NCI-H460 (cell line): ENCODE results near the gene TFCP2. TPM values are rescaled to one million over a fixed set of nuclear protein-coding genes. Genes with fewer than 3 reads are reported as not detected.

Source experiments
- DNase-seq: peaks from one replicate; pipeline ENCODE4 v3.0.0-alpha.2; 2016; ENCODE audit warnings: low read depth; ENCODE audit errors: extremely low read depth
- total RNA-seq: library from RNA; depleted of rRNA; stranded (reverse); fragments of >200 nt; shearing (Covaris generic); gene quantifications from 2 replicates; pipeline ENCODE4 v1.2.3, GENCODE V29; 2014

The TFCP2 gene
- total RNA-seq, 1 experiment from 2014 or later: 13.7 TPM

DNA sequence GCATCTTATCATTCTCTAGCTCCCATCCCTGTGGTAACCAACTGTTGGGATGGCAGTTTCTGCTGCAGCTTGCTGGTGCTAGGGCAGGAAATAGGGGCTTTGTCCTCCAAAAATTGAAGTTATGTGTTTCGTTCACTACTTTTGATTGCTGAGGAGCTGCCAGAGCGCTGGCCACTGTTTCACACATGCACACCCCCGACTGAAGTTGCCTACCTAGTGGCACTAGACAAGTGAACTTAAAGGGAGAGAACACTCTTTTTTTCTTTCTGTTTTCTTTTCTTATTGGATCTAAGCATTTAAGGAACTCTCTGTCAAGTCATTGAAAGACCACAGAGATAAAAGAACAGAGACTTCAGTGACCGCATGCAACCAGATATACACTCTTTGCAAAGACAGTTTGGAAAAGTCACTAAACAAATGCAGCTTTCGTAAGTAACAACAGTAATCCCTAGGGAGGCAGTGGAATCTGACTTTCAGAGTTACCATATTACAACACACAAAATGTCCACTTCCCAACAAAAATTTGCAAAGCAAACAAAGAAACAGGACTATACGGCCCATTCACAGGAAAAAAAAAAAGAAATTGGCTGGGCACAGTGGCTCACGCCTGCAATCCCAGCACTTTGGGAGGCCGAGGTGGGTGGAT is 12.0 kb downstream of the TFCP2 start:
- DNase-seq: no peak

DNA sequence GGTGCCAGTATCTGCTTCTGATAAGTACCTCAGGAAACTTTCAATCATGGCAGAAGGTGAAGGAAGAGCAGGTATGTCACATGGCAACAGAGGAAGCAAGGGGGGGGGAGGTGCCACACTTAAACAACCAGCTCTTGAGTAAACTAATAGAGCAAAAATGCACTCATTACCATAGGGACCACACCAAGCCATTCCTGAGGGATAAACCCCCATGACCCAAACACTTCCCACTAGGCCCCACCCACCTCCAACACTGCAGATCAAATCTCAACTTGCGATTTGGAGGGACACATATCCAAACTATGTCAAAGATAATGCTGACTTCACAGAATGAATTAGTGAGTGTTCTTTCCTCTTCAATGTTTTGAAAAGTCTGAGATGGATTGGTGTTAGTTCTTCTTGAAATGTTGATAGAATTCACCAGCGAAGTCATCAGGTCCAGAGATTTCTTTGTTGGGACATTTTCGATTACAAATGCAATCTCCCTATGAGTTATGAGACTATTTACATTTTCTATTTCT is 16.6 kb downstream of the TFCP2 start:
- DNase-seq: no peak

DNA sequence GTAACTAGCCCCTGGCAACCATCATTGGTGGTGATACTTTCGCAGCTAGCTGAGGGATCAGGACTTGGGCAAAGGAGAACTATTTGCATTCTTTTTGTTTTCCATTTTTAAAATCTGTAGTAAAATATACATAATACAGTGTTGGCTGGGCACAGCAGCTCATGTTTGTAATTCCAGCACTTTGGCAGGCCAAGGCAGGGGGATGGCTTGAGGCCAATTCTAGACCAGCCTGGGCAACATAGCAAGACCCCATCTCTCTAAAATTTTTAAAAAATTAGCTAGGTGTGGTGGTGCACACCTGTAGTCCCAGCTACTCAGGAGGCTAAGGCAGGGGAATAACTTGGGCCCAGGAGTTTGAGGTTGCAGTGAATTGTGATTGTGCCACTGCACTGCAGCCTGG is 20.0 kb downstream of the TFCP2 start:
- no peak for DNase-seq

- DNase-seq: no peak
Measured at GRCh38 chr12:51150777-51151176, 22.2 kb downstream of the TFCP2 start.

- no peak for DNase-seq
Measured at GRCh38 chr12:51147309-51147708, 25.6 kb downstream of the TFCP2 start.

DNA sequence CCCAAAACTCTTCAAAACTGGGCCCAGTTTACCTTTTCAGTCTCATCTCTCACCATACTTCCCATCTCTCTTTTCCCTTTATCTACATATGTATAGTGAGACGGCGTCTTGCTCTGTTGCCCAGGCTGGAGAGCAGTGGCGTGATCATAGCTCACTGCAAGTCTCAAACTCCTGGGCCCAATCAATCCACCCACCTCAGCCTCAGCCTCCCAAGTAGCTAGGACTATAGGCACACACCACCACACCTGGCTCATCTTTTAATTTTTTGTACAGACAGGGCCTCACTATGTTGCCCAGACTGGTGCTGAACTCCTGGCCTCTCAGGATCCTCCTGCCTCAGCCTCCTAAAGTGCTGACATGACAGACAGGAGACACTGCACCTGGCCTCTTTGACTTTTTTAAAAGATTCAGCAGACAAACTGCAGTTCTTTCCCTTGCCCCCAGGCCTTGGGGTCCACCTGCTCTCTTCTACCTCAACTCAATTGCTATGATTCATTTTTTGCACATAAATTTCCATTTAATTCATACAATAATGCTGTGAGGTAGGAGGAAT is 33.6 kb downstream of the TFCP2 start:
- DNase-seq: no peak

DNA sequence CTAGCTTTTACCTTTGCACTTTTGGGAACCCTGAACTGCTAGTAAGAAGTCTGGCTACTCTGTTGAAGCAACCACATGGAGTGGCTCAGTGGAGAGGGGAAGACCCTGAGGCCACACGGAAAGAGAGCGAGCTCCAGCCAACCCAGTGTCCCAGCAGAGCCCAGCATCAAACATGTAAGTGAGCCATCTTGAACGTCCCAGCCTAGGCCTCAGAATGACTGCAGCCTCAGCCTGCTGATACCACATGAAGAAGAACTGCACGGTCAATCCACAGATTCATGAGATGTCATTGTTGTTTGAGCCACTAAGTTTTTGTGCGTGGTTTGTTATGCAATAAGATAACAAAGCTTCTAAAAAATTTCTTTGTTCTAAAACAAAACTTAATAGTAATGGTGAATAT is 40.2 kb downstream of the TFCP2 start:
- DNase-seq: no peak

DNA sequence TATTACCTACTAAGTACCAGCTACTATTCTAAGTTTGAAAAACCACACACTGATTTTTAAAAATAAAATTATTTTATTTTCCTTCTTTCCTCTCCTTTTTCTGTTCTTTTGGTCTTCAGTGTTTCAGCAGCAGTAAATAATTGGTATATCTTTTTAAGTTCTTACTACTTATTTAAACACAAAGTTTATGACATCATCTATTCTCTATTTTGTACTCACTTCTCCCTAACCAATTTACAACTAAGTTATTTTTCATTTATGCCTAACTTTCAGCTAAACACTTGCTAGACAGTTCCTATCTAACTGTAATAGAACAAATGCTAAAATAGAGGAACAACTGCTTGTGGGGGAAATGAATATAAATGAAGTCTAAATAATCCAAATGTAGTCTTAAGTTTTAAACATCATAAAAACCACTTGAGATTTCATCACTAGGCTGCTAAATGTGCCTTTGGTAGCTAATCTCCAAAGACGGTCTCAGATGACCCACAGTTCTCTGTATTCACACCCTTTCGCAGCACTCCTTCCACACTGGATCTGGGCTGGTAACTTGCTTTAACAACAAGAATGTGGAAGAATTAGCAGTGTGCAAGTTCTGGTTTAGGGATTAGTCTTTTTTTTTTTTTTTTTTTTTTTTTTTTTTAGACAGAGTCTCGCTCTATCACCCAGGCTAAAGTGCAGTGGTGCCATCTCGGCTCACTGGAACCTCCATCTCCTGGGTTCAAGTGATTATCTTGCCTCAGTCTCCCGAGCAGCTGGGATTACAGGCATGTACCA is 41.0 kb downstream of the TFCP2 start:
- DNase-seq: no peak

GRCh38 chr12:51128919-51129318 is 44.0 kb downstream of the TFCP2 start:
- no peak for DNase-seq

DNA sequence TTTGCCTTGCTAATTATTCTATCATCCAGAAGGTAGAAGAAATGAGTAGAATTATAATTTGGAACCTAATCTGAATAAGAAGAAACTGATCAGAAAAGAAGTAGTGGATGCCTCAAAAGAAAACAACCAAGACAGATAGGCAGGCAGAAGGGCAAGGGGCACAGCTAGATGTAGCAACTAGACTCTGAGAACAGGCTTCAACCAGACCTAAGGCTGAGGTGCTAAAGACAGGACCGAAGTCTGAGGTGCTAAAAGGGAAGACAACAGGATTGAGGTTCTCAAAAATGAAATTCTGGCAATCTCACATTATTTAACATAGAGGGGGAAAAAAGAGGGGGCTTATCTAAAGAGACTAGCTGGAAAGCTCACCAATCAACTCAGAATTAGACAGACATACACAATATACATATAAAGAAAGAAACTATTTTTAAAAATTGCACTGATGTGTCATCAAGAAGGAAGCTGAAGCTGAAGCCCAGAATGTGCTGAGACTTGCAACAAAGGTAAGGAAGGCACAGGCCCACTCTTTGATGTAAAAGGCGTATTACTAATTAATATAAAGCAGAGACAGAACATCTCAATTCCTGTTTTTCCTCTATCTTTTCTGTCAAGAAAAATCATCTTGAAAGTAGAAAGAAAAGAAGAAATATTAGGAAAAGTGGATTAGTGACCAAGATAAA is 45.7 kb downstream of the TFCP2 start:
- no peak for DNase-seq

DNA sequence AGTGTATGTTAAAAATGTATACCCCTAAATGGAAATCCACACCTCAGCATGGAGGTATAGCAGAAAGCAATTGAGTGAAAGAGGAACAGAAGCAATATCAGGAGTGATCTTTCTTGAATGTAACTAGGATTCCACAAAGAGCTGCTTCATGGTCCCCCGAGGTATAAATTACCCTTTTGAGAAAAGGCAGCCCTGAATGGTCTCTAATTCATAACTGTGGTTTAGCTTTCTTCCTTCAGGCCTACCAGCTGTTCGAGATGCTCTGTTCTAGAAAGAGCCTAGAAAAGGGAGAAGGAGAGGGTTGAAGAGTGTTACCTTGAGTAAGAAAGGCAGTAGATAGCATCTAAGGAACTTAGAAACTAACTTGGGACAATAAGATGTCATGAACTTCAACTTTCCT is 46.6 kb downstream of the TFCP2 start:
- no peak for DNase-seq

DNA sequence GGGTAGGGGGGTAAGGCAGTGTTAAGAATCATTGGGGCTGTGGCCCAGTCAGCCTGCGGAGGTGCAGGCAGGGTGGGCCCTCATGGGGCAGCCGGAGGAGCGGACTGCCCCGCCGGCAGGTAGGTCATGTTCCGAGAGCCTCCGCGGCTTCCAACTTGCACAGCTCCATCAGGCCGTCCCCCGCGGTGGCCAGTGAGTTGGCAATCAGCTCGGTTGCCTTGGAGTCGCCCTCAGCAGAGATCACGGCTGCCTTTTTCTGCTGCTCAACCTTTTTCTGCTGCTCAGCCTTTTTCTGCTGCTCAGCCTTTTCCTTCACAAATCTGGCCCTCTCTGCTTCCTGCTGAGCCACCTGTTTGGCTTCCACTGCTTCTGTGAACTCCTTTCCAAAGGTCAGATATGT is 48.4 kb downstream of the TFCP2 start:
- no peak for DNase-seq

DNA sequence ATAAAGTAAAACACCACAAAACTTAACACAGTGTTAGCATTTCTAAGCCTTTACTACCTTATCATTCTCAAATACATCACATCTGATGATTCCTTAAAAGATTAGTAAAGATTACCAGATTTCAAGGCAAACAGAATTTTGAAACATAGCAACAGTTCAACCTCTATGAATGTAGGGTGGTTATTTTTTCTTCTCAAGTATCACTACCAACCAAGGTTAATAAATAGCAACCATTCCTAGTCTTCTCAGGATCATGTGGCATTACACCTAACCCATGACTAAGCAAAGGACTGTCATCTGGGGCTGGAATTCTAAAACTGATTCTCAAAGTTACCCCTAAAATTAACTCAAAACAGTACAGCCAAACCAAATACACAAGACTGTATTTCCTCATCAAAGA is 50.1 kb downstream of the TFCP2 start:
- DNase-seq: no peak

DNA sequence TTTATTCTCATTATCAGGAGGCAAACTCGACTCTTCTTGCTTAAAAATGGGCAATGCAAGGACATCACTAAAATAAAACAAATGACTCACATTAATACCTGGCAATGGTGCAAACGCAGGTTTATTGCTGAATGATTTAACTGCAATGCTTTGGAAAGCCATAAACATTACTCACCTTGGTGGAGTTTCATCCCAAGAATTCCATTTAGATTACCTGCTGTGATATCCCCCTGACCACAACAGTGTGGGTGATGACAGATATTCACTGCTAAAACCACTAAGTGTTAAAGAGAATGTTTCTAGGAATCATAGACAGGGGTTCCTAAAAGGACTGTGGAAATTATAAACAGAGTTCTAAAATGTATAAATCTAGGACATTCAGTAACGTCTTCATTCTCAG is 54.2 kb downstream of the TFCP2 start:
- no peak for DNase-seq

- no peak for DNase-seq
Measured at GRCh38 chr12:51115533-51115932, 57.4 kb downstream of the TFCP2 start.

DNA sequence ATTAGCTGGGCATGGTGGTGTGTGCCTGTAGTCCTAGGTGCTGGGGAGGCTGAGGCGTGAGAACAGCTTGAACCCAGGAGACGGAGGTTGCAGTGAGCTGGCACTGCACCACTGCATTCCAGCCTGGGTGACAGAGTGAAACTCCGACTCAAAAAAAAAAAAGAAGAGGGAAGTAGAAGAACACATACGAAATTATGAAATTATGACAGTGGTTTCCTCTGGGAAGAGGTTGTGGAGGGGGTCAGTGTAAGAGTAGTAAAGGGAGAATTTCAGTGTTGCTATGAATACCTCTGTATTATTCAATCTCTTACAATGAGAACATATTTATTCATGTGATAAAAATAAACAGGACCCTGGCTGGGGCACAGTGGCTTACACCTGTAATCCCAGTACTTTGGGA is 64.8 kb downstream of the TFCP2 start:
- DNase-seq: no peak

- no peak for DNase-seq
Measured at GRCh38 chr12:51103977-51104376, 69.0 kb downstream of the TFCP2 start.

GRCh38 chr12:51098611-51099010 is 74.3 kb downstream of the TFCP2 start:
- DNase-seq: no peak

DNA sequence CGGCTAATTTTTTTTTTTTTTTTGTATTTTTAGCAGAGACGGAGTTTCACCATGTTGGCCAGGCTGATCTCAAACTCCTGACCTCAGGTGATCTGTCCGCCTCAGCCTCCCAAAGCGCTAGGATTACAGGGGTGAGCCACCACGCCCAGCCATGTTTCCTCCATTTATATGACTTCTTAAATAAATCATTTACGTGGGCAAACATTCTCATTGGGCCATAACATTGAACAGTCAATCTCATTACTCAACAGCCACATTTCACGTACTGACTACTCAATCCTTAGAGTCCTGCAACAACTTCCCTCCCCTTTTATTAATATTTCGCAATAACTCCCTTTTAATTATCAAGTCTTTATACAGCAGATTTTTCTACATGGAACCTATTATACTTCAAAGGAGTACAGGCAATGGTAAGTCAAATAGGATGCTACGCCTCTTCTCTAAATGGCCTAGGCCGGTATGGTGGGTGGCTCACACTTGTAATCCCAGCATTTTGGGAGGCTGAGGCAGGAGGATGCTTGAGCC is 82.2 kb downstream of the TFCP2 start:
- no peak for DNase-seq

DNA sequence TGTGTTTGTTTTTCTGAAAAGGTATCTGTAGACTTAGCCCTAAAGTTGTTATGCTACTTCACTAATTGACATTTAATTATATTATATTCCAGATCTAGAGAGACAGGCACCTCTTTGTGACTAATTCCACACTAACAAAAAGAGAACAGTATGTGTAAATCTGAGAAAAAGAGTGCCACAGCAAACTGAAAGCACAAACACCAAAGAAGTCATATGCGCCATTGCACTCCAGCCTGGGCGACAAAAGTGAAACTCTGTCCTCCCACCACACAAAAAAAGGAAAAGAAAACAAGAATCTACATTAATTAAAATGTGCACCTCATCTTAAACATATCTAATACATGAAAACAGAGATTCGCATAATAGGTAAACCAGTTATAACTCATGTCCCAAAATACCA is 85.1 kb downstream of the TFCP2 start:
- no peak for DNase-seq

DNA sequence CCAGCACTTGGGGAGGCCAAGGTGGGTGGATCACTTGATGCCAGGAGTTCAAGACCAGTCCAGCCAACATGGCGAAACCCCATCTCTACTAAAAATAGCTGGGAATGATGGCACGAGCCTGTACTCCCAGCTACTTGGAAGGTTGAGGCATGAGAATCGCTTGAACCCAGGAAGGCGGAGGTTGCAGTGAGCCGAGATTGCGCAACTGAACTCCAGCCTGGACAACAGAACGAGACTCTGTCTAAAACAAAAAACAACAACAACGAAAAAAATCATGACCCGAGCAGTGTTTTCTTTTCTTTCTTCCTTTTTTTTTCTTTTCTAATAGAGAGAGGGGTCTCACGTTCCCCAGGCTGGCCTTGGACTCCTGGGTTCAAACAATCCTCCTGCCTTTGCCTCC is 86.0 kb downstream of the TFCP2 start:
- no peak for DNase-seq
